Measurements from ENCODE around the gene PADI6.

DNA sequence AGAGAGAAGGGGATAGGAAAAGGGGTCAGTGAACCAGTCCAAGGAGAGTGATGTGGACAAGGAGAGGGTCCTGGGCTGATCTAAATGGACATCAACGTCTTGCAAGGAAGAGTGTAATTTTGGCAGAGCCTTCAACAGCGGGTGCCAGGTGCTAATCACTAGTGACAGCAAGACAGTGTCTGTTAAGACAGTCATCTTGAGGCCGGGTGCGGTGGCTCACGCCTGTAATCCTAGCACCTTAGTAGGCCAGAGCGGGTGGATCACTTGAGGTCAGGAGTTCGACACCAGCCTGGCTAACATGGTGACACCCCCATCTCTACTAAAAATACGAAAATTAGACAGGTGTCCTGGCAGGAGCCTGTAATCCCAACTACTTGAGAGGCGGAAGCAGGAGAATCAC is 12.2 kb upstream of the PADI6 start:
- TF ChIP-seq, protein P1, sequence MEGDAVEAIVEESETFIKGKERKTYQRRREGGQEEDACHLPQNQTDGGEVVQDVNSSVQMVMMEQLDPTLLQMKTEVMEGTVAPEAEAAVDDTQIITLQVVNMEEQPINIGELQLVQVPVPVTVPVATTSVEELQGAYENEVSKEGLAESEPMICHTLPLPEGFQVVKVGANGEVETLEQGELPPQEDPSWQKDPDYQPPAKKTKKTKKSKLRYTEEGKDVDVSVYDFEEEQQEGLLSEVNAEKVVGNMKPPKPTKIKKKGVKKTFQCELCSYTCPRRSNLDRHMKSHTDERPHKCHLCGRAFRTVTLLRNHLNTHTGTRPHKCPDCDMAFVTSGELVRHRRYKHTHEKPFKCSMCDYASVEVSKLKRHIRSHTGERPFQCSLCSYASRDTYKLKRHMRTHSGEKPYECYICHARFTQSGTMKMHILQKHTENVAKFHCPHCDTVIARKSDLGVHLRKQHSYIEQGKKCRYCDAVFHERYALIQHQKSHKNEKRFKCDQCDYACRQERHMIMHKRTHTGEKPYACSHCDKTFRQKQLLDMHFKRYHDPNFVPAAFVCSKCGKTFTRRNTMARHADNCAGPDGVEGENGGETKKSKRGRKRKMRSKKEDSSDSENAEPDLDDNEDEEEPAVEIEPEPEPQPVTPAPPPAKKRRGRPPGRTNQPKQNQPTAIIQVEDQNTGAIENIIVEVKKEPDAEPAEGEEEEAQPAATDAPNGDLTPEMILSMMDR (IDR thresholded peaks at IDR 0.05; ENCODE audit: insufficient read depth, low read length, poor library complexity, severe bottlenecking), result no peak
- no peak for TF ChIP-seq EZH2phosphoT487 (conservative IDR thresholded peaks at IDR 0.05; ENCODE audit: low read length)

Data from SU-DHL-6 (cell line).